GM20000 (cell line): ENCODE results near the gene YEATS2.

Source experiments
- DNase-seq: peaks from one replicate; pipeline ENCODE4 v3.0.0; 2012; ENCODE audit warnings: low spot score
- TF ChIP-seq, protein P1 (sequence below): IDR thresholded peaks from 2 replicates; pipeline ENCODE4 v1.5.1; 2012; ENCODE audit warnings: mild to moderate bottlenecking, control low read depth; ENCODE audit errors: extremely low read depth, missing control alignments

YEATS2 gene

DNA sequence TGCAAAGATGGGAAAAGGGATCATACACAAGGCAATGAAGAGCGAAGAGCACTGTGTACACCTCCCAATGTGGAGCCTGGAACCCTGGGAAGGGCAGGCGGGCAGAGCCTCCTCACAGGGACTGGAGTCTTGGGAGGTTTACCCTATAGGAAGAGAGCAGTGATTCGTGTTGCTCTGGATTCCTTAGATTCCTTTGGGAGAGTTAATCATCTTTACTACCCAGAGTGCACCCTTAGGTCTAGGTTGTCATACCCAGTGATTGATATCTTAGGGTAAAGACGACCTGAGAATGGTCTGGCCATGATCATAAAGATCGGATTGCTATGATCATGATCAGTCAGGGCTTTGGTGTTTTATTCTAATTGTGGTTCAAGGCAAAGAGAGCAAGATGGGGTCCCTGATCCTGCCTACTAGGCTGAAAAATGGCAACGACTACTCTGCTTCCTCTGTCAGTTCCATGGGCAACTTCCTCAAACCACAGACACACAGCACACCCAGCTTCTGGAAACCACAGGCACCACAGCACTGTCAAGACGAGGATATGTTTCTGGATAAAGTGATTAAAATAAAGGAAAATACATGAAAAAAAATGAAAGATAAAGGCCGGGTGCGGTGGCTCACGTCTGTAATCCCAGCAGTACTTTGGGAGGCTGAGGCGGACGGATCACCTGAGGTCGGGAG, 148.2 kb downstream of the YEATS2 start:
- TF ChIP-seq, protein P1, sequence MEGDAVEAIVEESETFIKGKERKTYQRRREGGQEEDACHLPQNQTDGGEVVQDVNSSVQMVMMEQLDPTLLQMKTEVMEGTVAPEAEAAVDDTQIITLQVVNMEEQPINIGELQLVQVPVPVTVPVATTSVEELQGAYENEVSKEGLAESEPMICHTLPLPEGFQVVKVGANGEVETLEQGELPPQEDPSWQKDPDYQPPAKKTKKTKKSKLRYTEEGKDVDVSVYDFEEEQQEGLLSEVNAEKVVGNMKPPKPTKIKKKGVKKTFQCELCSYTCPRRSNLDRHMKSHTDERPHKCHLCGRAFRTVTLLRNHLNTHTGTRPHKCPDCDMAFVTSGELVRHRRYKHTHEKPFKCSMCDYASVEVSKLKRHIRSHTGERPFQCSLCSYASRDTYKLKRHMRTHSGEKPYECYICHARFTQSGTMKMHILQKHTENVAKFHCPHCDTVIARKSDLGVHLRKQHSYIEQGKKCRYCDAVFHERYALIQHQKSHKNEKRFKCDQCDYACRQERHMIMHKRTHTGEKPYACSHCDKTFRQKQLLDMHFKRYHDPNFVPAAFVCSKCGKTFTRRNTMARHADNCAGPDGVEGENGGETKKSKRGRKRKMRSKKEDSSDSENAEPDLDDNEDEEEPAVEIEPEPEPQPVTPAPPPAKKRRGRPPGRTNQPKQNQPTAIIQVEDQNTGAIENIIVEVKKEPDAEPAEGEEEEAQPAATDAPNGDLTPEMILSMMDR, result no peak
- no peak for DNase-seq

DNA sequence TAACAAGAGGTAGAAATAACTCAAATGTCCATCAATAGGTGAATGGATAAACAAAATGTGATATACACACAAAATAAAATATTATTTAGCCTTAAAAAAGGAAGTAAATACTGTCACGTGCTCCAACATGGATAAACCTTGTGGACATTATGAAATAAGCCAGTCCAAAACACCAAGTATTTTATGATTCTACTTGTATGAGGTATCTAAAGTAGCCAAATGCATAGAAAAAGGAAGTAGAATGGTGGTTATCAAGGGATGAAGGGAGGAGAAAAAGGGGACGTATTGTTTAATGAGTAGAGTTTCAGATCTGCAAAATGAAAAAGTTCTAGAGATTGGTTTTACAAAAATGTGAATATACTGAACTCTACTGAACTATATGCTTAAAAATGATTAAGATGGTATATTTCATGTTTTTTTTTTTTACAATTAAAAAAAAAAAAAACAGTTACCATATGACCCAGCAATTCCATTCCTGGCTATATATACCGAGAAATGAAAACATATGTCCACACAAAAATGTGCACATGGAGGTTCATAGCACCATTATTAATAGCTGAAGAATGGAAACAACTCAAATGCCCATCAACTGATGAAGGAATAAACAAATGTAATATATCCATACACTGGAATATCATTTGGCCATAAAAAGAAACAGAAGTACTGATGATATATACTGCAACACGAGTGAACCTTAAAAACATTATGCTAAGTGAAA, 156.9 kb downstream of the YEATS2 start:
- DNase-seq, result no peak

DNA sequence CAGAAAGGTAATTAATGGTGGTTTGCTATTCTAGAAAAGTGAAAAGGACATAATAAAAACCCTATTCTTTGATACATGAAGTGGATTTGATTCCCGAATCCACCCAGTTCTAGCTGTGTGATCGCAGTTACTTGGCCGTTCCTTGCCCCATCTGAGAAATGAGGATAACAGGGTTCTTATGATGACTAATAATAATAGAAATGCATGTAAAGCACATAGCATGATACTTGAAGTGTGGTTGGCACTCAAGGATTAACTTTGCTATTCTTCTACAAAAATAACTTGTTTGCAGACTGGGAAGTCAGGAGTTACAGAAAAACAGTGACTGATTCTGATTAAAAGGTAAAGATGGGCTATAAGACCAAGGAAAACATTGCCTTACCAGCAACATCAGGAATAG, 160.3 kb downstream of the YEATS2 start:
- TF ChIP-seq, protein P1, result no peak
- no peak for DNase-seq

More for the DNA sequence above, 156.9 kb downstream of the YEATS2 start:
- TF ChIP-seq, protein P1, result no peak
